AG08396 (cell line): ENCODE data around the gene PTPRS.

Experiments used
- DNase-seq: peaks from one replicate; pipeline ENCODE4 v3.0.0; 2012; ENCODE audit warnings: low spot score, mixed read lengths

Gene PTPRS

GRCh38 chr19:5355076-5355475 lies 14.5 kb upstream of the PTPRS start:
- DNase-seq = no peak

- DNase-seq = no peak
Measured at GRCh38 chr19:5354403-5354802, 13.8 kb upstream of the PTPRS start.

- DNase-seq = no peak
Measured at GRCh38 chr19:5352229-5352763, 11.7 kb upstream of the PTPRS start.

GRCh38 chr19:5351731-5352228 lies 11.2 kb upstream of the PTPRS start:
- DNase-seq = no peak

- DNase-seq = no peak
Measured at GRCh38 chr19:5349041-5349440, 8.4 kb upstream of the PTPRS start.

- DNase-seq = no peak
Measured at GRCh38 chr19:5345895-5346386, 5.3 kb upstream of the PTPRS start.

GRCh38 chr19:5343848-5344247 lies 3.2 kb upstream of the PTPRS start:
- peak; percentile 64 for DNase-seq

GRCh38 chr19:5342573-5343201 lies 2.1 kb upstream of the PTPRS start:
- no peak for DNase-seq

GRCh38 chr19:5341981-5342380 lies 1.4 kb upstream of the PTPRS start:
- DNase-seq = no peak

GRCh38 chr19:5341448-5341820 lies 822 bp upstream of the PTPRS start:
- DNase-seq = no peak

- DNase-seq = peak; percentile 77
Measured at GRCh38 chr19:5339950-5340636, 519 bp downstream of the PTPRS start.

GRCh38 chr19:5339198-5339949 lies 1.2 kb downstream of the PTPRS start:
- DNase-seq = no peak

- no peak for DNase-seq
Measured at GRCh38 chr19:5338656-5339197, 1.9 kb downstream of the PTPRS start.

GRCh38 chr19:5337708-5338655 lies 2.6 kb downstream of the PTPRS start:
- no peak for DNase-seq

- no peak for DNase-seq
Measured at GRCh38 chr19:5337126-5337525, 3.5 kb downstream of the PTPRS start.

GRCh38 chr19:5336195-5336965 lies 4.2 kb downstream of the PTPRS start:
- no peak for DNase-seq

GRCh38 chr19:5335593-5335992 lies 5.0 kb downstream of the PTPRS start:
- DNase-seq = no peak

- no peak for DNase-seq
Measured at GRCh38 chr19:5334824-5335500, 5.7 kb downstream of the PTPRS start.

GRCh38 chr19:5334366-5334739 lies 6.3 kb downstream of the PTPRS start:
- DNase-seq = no peak
